HAP-1 (cell line): ENCODE measurements around the gene ATG101.

Experiments used
- DNase-seq, 2 experiments: peaks; one replicate each; pipeline ENCODE4 v3.0.0-alpha.2; 2016 to 2020; ENCODE audit warnings: low spot score in 2 of 2
- H3K27me3 ChIP-seq: fragments of 250-450 bp; sonication (Bioruptor Pico); 2 replicates; pipeline ENCODE4 v1.5.1; 2020; ENCODE audit warnings: low read depth, mild to moderate bottlenecking, moderate library complexity
- H3K36me3 ChIP-seq: fragments of 250-450 bp; sonication (Bioruptor Pico); replicated peaks from 2 replicates; pipeline ENCODE4 v1.5.1; 2020; ENCODE audit warnings: mild to moderate bottlenecking
- H3K4me1 ChIP-seq: fragments of 250-450 bp; sonication (Bioruptor Pico); 2 replicates; pipeline ENCODE4 v1.5.1; 2020; ENCODE audit warnings: mild to moderate bottlenecking
- H3K4me3 ChIP-seq: fragments of 250-450 bp; sonication (Bioruptor Pico); 2 replicates; pipeline ENCODE4 v1.5.1; 2020; ENCODE audit warnings: mild to moderate bottlenecking, moderate library complexity
- H3K9me3 ChIP-seq: fragments of 250-450 bp; sonication (Bioruptor Pico); 2 replicates; pipeline ENCODE4 v1.5.1; 2020; ENCODE audit warnings: mild to moderate bottlenecking, moderate library complexity
- in situ Hi-C: fragments of 300-500 bp; cut with MboI; formaldehyde crosslinking; loops from 3 replicates; pipeline ENCODE4 v1.14.3; 2020; ENCODE audit warnings: low sequenced_read_pairs, inconsistent platforms, mixed read lengths

Gene ATG101

DNA sequence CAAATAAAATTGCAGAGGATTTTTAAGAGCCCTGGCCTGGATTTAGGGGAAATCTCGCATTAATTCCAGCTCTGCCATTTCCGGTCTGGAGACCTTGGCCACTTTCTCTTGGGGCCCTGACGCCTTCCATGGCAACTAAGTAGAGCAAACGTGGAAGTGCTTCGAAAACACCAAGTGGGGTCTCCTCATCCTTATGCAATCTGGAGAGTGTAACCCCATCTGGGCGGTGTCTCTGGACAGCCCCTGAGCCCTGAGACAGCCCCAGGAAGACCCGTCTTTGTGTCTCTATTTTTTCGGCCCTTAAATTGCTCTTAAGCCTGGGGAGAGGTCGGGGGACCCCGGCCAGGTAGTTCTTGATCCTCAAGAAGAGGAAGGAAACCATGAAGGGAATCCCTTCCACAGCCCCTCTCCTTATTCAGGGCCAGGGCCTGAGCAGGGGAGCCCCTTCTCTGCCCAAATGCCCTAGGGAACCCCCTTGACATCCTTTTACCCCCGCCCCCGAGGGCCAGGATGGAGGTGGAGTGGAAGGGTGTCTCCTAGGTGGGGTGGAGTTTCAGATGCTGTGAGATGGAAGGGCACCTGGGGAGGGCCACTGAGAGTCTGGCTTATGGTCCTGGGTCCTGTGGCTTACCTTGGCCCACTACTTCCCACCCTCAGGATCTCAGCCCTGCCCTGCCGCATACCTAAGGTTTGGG, 36.2 kb upstream of the ATG101 start:
- Histone ChIP-seq H3K27me3 (no peaks in the 10 kb centered on the region), H3K4me1 (peaks cover 16% of the 10 kb centered on the region)
- in situ Hi-C loops, result no loop called here

DNA sequence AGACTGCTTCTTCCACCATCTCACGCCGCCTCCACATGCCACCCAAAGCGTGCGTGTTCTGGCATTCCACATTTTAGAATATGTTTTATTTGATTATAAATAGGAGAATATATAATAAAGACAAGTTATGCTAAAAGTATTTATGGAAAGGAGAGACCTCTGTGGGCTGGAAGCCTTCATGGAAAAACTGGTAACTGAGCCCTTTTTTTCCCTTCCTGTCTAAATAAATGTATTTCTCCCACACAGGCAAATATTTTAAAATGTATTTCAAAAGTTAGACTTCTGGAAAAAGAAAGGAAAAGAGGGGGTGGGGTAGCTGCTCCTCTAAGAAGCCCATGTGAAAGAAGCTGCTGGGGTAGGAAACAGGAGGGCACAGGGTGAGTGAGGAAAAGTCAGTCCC, 34.6 kb upstream of the ATG101 start:
- H3K36me3 ChIP-seq, result no peaks in the 10 kb centered on the region
- in situ Hi-C loops, result no loop called here
- no peak for DNase-seq
- no peak overlapping the region for H3K4me3 ChIP-seq
- no peaks in the 10 kb centered on the region for H3K9me3 ChIP-seq
- peaks cover 12% of the 10 kb centered on the region for H3K4me1 ChIP-seq
- no peaks in the 10 kb centered on the region for H3K27me3 ChIP-seq

More for the DNA sequence above, 36.2 kb upstream of the ATG101 start:
- H3K4me3 ChIP-seq, result peak overlapping the region; percentile 28
- no peaks in the 10 kb centered on the region for H3K9me3 ChIP-seq
- no peaks in the 10 kb centered on the region for H3K36me3 ChIP-seq
- no peak for DNase-seq

DNA sequence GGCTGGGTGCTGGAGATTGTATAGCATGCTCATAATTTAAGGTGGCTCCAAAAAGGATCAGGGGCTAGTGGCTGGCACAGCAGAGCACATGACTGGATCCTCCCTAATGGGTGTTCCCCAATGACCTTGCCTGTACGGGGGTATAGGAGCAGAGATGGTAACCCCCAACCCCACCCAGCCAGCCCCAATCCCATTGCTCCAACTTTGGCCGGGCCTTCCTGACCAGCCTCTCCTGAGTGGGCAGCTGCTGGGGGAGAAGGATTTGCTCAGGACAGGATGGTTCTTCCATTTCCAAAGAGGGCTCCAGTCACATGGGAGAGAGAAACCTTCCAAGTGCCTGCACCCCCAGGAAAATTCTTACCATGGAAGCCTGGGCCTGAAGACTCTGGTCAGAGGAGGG, 33.9 kb upstream of the ATG101 start:
- DNase-seq, result no peak
- no peaks in the 10 kb centered on the region for H3K9me3 ChIP-seq
- in situ Hi-C loops, result no loop called here
- H3K27me3 ChIP-seq, result no peaks in the 10 kb centered on the region
- peaks cover 12% of the 10 kb centered on the region for H3K4me1 ChIP-seq
- H3K4me3 ChIP-seq, result no peak overlapping the region
- H3K36me3 ChIP-seq, result no peaks in the 10 kb centered on the region

DNA sequence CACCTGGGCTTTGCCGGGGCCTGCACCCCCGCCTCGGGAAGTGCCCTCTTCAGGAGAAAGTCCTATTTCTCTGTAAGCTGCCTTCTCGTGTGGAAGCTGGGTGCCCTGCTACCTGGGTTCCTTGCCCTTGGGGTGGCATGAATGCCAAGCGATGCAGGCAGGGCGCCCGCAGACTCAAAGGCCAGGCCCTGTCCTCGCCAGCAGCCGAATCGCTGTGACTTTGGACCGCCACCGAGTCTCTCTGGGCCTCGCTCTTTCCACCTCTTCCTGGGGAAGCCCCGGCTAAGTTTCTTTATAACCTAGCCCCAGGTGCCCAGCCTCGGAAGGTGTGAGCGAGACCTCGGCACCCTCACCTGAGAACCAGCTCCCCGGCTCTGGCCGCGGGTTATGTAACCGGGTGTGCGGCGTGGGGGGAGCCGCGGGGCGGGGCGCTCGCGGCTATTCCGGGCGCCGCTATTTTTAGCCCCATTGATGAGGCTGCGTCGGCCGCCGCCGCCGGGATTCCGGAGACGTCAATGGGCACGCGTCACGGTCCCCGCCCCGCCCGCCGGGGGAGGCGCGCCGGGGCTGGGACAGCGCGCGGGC, 33.1 kb upstream of the ATG101 start:
- no peaks in the 10 kb centered on the region for H3K9me3 ChIP-seq
- no peaks in the 10 kb centered on the region for H3K27me3 ChIP-seq
- peak overlapping the region; percentile 37 for H3K4me3 ChIP-seq
- DNase-seq, result peak; percentile 57 to 86
- in situ Hi-C loops, result no loop called here
- H3K4me1 ChIP-seq, result peaks cover 12% of the 10 kb centered on the region
- no peaks in the 10 kb centered on the region for H3K36me3 ChIP-seq

DNA sequence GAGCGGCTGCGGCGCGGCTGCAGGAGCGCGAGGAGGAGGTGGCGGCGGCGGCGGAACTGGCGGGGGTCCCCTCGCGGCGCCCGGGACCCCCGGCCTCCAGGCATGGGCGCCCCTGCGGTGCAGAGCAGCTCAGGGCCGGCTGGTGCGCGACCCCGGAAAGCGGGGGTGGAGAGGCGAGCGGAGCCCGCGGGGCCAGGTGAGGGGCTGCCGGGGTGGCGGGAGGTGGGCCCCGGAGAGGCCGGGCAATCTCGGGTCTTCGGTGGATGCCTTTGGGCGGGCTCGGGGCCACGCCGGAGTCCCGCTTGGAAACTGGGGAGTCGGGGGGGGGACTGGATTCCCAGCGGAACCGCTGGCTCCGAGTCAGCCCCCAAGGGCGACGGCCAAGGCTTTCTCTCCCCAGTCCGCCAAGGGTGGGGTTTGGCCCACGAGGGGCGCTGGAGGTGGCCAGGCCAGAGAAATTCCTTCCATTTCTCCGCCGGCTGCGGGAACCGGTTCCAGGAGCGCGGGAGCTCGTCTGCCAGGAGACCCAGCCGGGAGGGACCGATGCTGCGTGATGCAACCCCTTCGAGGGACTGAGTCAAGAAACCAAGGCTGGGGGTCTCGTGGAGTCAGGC, 32.4 kb upstream of the ATG101 start:
- peak in 1 of 2 experiments; percentile 65 for DNase-seq
- H3K4me1 ChIP-seq, result peaks cover 11% of the 10 kb centered on the region
- H3K9me3 ChIP-seq, result no peaks in the 10 kb centered on the region
- peak overlapping the region; percentile 86 for H3K4me3 ChIP-seq
- H3K27me3 ChIP-seq, result no peaks in the 10 kb centered on the region
- no peaks in the 10 kb centered on the region; the same call in 1 of the 2 replicates for H3K36me3 ChIP-seq
- in situ Hi-C loops, result no loop called here

- no peaks in the 10 kb centered on the region for H3K27me3 ChIP-seq
- peaks cover 3% of the 10 kb centered on the region for H3K4me1 ChIP-seq
- DNase-seq, result no peak
- in situ Hi-C loops, result no loop called here
- H3K4me3 ChIP-seq, result peak overlapping the region; percentile 86
- peaks cover 4% of the 10 kb centered on the region for H3K36me3 ChIP-seq
- no peaks in the 10 kb centered on the region for H3K9me3 ChIP-seq
Observed at GRCh38 chr12:52038447-52038846, 31.3 kb upstream of the ATG101 start.

- Histone ChIP-seq H3K4me1 (peaks cover 2% of the 10 kb centered on the region; the same call in 1 of the 2 replicates), H3K4me3 (no peak overlapping the region), H3K36me3 (peaks cover 4% of the 10 kb centered on the region), H3K9me3 (no peaks in the 10 kb centered on the region), H3K27me3 (no peaks in the 10 kb centered on the region)
- no peak for DNase-seq
- in situ Hi-C loops, result no loop called here
Observed at GRCh38 chr12:52041035-52041434, 28.7 kb upstream of the ATG101 start.

GRCh38 chr12:52041695-52042123, 28.1 kb upstream of the ATG101 start:
- Histone ChIP-seq H3K4me3 (no peak overlapping the region), H3K4me1 (peaks cover under 1% of the 10 kb centered on the region; the same call in 1 of the 2 replicates)

GRCh38 chr12:52042706-52043385, 26.9 kb upstream of the ATG101 start:
- no peak for DNase-seq
- H3K4me1 ChIP-seq, result no peaks in the 10 kb centered on the region
- in situ Hi-C loops, result no loop called here

More at GRCh38 chr12:52041695-52042123, 28.1 kb upstream of the ATG101 start:
- in situ Hi-C loops, result no loop called here
- no peaks in the 10 kb centered on the region for H3K27me3 ChIP-seq
- no peaks in the 10 kb centered on the region for H3K9me3 ChIP-seq
- no peak for DNase-seq
- H3K36me3 ChIP-seq, result peaks cover 4% of the 10 kb centered on the region

DNA sequence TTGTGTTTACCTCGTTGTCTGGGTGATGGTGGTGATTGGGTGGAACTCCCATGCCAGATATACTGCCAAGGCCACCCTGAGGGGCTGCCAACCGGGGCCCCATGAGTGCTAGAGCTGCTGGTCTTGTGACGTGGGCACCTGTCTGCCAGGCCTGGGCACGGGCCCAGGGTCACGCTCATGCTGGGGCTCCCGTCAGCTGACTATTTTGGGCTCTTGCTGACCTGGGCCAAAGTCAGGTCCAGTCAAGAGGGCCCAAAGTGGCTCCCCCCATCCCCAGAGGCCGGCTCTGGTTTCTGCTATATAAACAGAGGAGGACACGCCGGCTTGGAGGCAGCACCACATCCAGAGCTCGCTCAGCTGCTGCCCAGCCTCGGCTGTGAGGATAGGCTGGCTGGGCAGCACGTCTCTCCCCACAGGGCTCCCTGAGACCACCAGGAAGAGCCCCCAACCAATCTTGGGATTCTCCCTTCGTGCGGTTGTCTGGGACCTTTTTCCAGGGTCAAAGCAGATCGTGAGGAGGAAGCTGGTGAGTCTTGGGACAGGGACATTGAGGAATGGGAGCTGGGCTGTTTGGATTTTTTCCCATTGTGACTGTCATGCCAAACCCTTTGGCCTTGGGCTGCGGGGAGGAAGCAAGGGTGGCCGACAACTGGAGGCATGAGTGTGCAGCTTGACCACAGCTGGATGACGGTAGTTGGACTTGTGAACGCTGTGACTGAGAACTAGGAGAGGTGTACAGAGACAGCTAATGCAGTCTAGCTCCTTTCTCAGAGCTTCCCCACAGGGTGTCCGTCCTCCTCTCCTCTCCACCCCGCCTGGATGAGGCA, 26.2 kb upstream of the ATG101 start:
- Histone ChIP-seq H3K36me3 (peaks cover 4% of the 10 kb centered on the region), H3K27me3 (no peaks in the 10 kb centered on the region), H3K4me3 (no peak overlapping the region), H3K4me1 (no peaks in the 10 kb centered on the region), H3K9me3 (no peaks in the 10 kb centered on the region)
- in situ Hi-C loops, result no loop called here
- DNase-seq, result no peak

More at GRCh38 chr12:52042706-52043385, 26.9 kb upstream of the ATG101 start:
- no peaks in the 10 kb centered on the region for H3K27me3 ChIP-seq
- no peak overlapping the region for H3K4me3 ChIP-seq
- H3K36me3 ChIP-seq, result peaks cover 4% of the 10 kb centered on the region
- H3K9me3 ChIP-seq, result no peaks in the 10 kb centered on the region

GRCh38 chr12:52044292-52044983, 25.3 kb upstream of the ATG101 start:
- in situ Hi-C loops, result no loop called here
- H3K4me3 ChIP-seq, result no peak overlapping the region
- no peak for DNase-seq
- H3K27me3 ChIP-seq, result no peaks in the 10 kb centered on the region
- H3K4me1 ChIP-seq, result no peaks in the 10 kb centered on the region
- no peaks in the 10 kb centered on the region for H3K9me3 ChIP-seq
- peaks cover 4% of the 10 kb centered on the region for H3K36me3 ChIP-seq

GRCh38 chr12:52045794-52046199, 24.0 kb upstream of the ATG101 start:
- H3K36me3 ChIP-seq, result peaks cover 4% of the 10 kb centered on the region
- DNase-seq, result no peak
- H3K27me3 ChIP-seq, result no peaks in the 10 kb centered on the region
- no peak overlapping the region for H3K4me3 ChIP-seq
- peaks cover 10% of the 10 kb centered on the region for H3K4me1 ChIP-seq
- in situ Hi-C loops, result no loop called here
- no peaks in the 10 kb centered on the region for H3K9me3 ChIP-seq

- DNase-seq, result no peak
- peaks cover 15% of the 10 kb centered on the region for H3K4me1 ChIP-seq
- in situ Hi-C loops, result no loop called here
- H3K36me3 ChIP-seq, result peaks cover 4% of the 10 kb centered on the region
- H3K27me3 ChIP-seq, result no peaks in the 10 kb centered on the region
- no peaks in the 10 kb centered on the region for H3K9me3 ChIP-seq
- no peak overlapping the region for H3K4me3 ChIP-seq
Observed at GRCh38 chr12:52046859-52047258, 22.9 kb upstream of the ATG101 start.
